Dedifferentiated amniotic fluid mesenchymal stem cell (primary cell): Measurements from ENCODE around the gene ACOD1.

Experiments
- DNase-seq: peaks from one replicate; pipeline ENCODE4 v3.0.0-alpha.2; 2016; ENCODE audit errors: extremely low spot score

Gene ACOD1

GRCh38 chr13:76991796-76992547 lies 43.7 kb downstream of the ACOD1 start, which contains the start of gene CLN5:
Gene CLN5, plus strand, starts transcription at chr13:76992081. Its CDS starts 18 bp downstream, at chr13:76992099.
- peak; percentile 86 for DNase-seq

GRCh38 chr13:76992548-76993001 lies 44.3 kb downstream of the ACOD1 start:
- no peak for DNase-seq

- DNase-seq = peak; percentile 27
Observed at GRCh38 chr13:76993021-76993420, 44.7 kb downstream of the ACOD1 start.

- DNase-seq = no peak
Observed at GRCh38 chr13:76993473-76993872, 45.2 kb downstream of the ACOD1 start.

DNA sequence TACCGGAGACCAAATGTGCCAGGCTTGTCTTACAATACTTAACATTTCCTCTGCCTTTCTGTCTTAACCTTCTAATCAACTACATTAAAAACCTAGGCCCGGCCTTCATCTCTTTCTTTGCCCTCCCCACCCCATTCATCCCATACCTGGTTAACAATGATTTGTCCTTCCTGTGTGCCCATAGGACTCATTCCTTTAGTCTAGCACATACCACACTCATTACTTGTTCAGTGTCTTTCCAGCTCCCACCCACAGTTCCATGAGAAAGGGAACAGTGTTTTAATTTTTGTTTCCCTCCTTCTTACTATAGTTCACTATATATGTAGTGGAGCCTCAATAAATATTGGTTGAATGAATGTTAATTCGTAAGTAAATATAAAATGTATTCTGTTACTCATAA lies 46.0 kb downstream of the ACOD1 start:
- no peak for DNase-seq

DNA sequence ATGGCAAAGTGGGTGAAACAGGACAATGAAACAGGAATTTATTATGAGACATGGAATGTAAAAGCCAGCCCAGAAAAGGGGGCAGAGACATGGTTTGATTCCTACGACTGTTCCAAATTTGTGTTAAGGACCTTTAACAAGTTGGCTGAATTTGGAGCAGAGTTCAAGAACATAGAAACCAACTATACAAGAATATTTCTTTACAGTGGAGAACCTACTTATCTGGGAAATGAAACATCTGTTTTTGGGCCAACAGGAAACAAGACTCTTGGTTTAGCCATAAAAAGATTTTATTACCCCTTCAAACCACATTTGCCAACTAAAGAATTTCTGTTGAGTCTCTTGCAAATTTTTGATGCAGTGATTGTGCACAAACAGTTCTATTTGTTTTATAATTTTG lies 52.2 kb downstream of the ACOD1 start:
- DNase-seq = no peak

DNA sequence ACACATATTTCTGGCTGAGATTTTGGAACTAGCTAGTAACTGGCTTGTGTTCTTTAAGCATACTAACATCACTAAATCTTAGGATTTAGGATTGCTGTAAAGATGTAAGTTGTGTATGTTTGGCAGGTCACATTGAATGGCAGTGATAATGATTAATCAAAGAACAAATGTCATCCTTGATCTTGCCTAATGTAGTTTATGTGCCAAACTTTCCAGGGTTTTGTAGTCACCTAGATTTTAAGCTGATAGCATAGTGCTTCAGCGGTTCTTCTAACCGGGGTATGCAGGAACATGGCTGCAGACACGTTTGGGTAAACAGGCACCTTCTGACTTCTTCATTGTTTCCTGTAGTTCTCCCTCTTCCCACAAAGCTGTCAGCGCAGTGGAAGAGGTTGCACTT lies 53.2 kb downstream of the ACOD1 start:
- DNase-seq = no peak

- DNase-seq = no peak
Observed at GRCh38 chr13:77001963-77002587, 53.8 kb downstream of the ACOD1 start.

- DNase-seq = peak; percentile 73
Observed at GRCh38 chr13:77002590-77003190, 54.4 kb downstream of the ACOD1 start.
